NCI-H1930 (cell line): ENCODE data around the gene KCNK7.
A peak's percentile ranks its signal among the peaks of the same experiment; 100 is the strongest.

Experiments
- DNase-seq, 2 experiments: peaks; one replicate each; lab custom pipeline; 2025; lab: John Stamatoyannopoulos, UW

Gene KCNK7

GRCh38 chr11:65627202-65627601 lies 31.6 kb upstream of the KCNK7 start:
- DNase-seq: no peak

GRCh38 chr11:65625628-65626342 lies 30.2 kb upstream of the KCNK7 start:
- DNase-seq: no peak

GRCh38 chr11:65624931-65625627 lies 29.5 kb upstream of the KCNK7 start:
- no peak for DNase-seq

GRCh38 chr11:65623852-65624616 lies 28.4 kb upstream of the KCNK7 start:
- no peak for DNase-seq

GRCh38 chr11:65623177-65623576 lies 27.6 kb upstream of the KCNK7 start:
- DNase-seq: no peak

GRCh38 chr11:65622011-65622410 lies 26.4 kb upstream of the KCNK7 start:
- no peak for DNase-seq

GRCh38 chr11:65621460-65621859 lies 25.9 kb upstream of the KCNK7 start:
- DNase-seq: no peak

- DNase-seq: no peak
Observed at GRCh38 chr11:65620666-65621065, 25.1 kb upstream of the KCNK7 start.

GRCh38 chr11:65619281-65619928 lies 23.8 kb upstream of the KCNK7 start:
- no peak for DNase-seq

GRCh38 chr11:65618763-65619162 lies 23.2 kb upstream of the KCNK7 start:
- DNase-seq: no peak

- DNase-seq: no peak
Observed at GRCh38 chr11:65617990-65618751, 22.6 kb upstream of the KCNK7 start.

- no peak for DNase-seq
Observed at GRCh38 chr11:65617136-65617850, 21.7 kb upstream of the KCNK7 start.

GRCh38 chr11:65616575-65617001 lies 21.0 kb upstream of the KCNK7 start:
- DNase-seq: no peak

GRCh38 chr11:65615950-65616574 lies 20.5 kb upstream of the KCNK7 start:
- no peak for DNase-seq

GRCh38 chr11:65615229-65615949 lies 19.8 kb upstream of the KCNK7 start, which contains the start of gene PCNX3:
TSS of gene PCNX3 (plus strand) at chr11:65615776. CDS start at chr11:65616312, 536 bp downstream.
- DNase-seq: peak; percentile 100

GRCh38 chr11:65613091-65613928 lies 17.7 kb upstream of the KCNK7 start:
- DNase-seq: no peak

- no peak for DNase-seq
Observed at GRCh38 chr11:65612691-65613090, 17.1 kb upstream of the KCNK7 start.

GRCh38 chr11:65611758-65612603 lies 16.4 kb upstream of the KCNK7 start:
- DNase-seq: no peak
